GM18858 (cell line): Measurements from ENCODE around the gene CYP2S1.
"Not testable (repeated sequence)": the region's sequence is repeated elsewhere in the genome, so short reads cannot be mapped to it uniquely, and the experiment has no call there.

Experiments used
- ATAC-seq: cut with Tn5 transposase; IDR thresholded peaks from one replicate; pipeline ENCODE4 v1.9.1; 2021; ENCODE audit not compliant: unreplicated experiment

The CYP2S1 gene

DNA sequence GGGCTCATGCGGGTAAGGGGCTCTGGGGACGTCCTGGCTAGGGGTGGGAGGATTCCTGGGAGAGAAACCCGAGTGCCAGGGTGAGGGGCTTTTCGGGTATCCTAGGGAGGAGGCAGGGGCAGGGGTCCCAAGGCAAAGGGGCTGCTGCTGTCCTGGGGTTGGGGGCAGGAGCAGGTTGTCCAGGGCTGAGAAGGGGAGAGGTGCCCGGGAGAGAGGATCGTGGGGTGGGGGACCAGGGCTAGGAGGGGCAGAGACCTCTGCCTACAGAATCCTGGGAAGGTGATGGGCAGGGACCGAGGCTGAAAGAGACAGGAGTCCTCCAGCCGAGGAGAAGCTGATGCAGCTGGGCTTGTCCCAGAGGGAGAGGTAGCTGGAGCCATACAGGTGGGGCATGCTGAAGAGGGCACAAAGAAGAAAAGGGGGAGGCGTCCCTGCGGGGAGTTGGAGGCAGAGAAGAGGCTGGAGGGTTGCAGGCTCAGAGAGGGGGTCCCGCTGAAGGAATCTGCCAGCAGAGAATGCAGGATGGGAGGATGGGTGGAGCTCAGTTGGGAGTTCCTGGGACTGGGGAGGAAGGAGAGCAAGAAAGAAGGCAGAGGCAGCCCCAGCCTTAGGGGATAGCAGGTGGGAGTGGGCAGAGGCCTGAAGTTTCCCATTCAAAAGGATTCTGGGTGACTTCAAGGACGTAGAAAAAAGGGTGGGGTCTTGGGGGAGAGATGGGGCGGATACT lies 574 bp downstream of the CYP2S1 start:
- no peak for ATAC-seq

DNA sequence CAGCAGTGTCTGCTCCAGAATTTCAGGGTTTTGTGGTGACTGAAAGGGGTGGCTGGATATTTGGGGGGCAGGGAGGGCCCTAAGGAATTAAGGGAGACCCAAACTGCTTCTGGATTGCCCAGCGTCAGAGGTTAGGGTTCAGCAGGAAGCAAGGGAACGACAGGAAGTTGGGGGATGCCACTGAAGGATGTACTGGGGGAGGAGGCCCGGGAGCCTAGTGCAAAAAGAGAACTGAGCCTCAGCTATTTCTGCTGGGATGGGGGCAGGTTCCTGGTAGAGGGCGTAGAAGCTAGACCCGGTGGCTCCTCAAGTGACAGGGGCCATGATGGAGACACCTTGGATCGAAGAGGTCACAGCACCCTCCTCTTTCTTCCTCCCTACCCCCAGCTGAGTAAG lies 1.1 kb downstream of the CYP2S1 start:
- no peak for ATAC-seq

DNA sequence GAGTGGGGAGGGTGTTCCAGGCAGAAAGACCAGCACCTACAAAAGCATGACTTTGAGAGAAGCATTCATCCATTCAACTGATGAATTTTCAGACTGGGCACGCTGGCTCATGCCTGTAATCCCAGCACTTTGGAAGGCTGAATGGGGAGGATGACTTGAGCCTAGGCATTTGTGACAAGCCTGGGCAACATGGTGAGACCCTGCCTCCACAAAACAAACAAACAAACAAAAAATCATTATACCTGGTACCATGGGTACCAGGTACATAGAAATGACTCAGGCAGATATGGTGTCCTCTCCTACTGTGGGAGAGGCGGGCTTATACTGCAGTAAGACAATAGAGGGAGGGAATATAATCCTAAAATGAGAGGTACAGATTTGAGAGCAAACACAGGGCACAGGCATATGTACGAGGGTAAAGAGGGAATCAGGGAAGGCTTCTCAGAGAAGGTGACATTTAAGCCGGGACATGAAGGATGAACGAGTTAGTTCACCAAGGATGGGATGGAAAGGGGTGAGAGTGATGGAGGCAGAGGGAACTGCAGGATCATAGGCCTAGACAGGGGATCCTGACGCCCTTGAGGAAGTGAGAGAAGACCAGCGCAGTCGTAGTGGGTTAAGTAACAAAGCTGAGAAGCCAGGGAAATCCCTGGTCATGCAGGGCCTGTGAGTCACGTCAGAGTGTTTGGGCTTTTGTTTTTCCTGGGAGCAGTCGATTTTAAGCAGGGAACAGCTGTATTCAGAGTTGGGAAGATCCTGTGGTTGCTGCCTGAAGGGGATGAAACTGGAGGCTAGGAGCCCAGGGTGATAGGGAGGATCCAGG lies 2.9 kb downstream of the CYP2S1 start:
- ATAC-seq, result no peak

DNA sequence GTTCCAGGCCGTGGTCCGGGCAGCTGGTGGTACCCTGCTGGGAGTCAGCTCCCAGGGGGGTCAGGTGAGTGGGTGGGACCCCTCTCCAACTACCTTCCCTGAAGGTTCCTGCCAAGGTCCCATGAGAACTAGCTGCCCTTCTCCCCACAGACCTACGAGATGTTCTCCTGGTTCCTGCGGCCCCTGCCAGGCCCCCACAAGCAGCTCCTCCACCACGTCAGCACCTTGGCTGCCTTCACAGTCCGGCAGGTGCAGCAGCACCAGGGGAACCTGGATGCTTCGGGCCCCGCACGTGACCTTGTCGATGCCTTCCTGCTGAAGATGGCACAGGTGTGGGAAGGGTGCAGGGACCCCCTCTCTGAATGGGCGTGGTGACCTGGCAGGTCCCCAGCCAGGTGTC lies 5.5 kb downstream of the CYP2S1 start:
- no peak for ATAC-seq

DNA sequence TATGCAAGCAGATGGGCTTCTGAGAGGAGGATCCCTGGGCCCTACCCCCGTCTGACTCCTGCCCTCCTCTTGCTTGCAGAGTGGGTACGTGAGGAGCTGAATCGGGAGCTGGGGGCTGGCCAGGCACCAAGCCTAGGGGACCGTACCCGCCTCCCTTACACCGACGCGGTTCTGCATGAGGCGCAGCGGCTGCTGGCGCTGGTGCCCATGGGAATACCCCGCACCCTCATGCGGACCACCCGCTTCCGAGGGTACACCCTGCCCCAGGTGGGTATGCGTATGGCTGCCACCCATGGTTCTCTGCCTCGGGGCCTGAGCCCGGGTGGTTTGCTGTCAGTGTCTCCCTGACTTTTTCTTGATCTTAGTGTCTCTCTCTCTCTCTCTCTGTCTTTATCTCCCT lies 10.4 kb downstream of the CYP2S1 start:
- ATAC-seq, result no peak

DNA sequence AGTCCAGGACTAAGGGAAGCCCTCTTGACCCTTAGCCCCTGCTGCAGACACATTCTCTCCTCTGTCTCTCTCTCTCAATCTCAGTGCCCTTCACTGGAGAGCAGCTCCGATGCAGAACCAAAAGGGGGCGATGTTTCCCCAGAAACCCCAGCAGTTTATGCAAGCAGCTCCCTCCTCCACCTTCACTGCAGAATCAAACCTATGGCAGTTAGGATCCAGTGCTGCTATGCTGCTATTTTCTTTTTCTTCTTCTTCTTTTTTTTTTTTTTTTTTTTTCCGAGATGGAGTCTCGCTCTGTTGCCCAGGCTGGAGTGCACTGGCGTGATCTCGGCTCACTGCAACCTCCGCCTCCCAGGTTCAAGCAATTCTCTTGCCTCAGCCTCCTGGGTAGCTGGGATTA lies 11.3 kb downstream of the CYP2S1 start:
- not testable (repeated sequence) for ATAC-seq

DNA sequence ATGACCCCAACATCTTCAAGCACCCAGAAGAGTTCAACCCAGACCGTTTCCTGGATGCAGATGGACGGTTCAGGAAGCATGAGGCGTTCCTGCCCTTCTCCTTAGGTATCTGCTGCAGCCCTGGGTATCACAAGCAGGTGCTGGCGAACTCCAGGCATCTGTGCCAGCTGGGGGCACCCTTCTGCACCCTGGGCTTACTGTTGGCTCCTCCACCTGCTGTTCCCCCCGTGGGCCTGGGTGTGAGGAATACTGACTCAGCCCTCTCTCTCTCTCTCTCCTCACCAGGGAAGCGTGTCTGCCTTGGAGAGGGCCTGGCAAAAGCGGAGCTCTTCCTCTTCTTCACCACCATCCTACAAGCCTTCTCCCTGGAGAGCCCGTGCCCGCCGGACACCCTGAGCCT lies 13.0 kb downstream of the CYP2S1 start:
- ATAC-seq, result no peak

DNA sequence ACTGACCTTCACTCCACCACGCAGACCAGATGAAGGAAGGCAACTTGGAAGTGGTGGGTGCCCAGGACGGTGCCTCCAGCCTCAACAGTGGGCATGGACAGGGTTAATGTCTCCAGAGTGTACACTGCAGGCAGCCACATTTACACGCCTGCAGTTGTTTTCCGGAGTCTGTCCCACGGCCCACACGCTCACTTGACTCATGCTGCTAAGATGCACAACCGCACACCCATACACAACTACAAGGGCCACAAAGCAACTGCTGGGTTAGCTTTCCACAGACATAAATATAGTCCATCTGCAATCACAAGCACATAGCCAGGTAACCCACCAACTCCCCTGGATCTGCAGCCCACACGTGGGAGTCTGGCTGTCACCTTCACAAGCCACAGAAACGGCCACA lies 13.4 kb downstream of the CYP2S1 start:
- ATAC-seq, result no peak

DNA sequence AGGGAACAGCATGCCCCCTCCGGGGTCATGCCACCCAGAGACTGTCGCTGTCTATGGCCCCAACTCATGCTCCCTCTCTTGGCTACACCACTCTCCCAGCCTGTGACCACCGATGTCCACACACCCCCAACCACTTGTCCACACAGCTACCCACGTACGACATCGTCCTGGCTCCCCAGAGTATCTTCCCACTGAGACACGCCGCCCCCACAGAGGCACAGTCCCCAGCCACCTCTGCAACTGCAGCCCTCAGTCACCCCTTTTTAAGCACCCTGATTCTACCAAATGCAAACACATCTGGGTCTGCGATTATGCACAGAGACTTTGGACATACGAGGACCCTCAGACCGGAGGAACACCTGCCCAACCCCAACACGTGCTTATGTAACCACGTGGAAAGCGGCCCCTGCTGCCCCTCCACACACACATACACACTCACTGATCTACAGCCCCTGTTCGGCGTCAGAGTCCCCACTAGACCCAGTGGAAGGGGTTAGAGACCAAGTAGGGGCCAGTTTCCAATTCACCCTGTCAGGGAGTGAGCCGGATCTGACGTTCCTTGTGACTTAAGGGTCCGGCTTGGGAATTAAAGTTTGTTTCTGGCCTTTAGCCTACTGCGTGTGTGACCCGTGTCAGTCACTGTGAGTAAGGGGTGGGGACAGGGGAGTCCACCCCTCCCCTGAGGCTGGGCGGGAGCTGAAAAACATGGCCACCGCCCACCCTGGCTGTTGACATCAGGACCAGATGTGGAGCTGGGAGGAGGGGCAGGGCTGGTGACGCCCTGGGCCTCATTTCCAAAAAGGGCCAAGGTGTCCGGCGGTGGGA lies 14.1 kb downstream of the CYP2S1 start:
- ATAC-seq, result no peak

DNA sequence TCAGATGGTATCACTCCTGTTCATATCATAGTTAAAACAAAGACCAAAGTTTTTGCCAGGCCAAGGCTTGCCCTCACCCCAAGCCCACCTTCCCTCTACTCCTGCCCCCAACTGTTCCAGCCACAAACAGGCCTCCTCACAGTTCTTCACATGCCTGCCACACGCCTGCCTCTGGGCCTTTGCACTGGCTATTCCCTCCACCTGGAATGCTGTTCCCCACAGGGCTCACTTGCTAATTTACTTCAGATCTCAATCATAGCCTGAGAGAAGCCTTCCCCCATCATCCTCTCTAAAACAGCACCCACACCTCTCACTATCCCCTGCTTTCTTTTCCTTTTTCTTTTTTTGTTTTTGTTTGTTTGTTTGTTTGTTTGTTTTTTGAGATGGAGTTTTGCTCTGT lies 21.1 kb downstream of the CYP2S1 start:
- ATAC-seq, result no peak

DNA sequence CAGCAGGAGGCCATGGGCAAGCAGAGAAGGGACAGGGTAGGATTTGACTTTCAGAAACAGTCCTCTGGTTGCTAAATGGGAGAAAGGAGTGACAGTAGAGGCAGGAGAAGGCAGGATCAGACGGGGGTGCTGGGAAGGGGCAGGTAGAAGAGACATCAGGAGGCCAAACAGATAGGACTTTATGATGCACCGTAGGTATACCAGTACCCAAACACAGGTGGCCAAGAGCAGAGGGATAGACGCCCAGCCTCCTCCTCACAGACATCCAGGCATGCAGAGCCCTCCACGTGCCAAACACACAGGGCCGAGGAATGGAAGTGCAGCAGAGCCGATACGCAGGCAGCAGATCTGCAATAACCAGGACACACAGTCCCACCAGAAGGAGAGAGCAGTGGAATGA lies 24.7 kb downstream of the CYP2S1 start:
- no peak for ATAC-seq

DNA sequence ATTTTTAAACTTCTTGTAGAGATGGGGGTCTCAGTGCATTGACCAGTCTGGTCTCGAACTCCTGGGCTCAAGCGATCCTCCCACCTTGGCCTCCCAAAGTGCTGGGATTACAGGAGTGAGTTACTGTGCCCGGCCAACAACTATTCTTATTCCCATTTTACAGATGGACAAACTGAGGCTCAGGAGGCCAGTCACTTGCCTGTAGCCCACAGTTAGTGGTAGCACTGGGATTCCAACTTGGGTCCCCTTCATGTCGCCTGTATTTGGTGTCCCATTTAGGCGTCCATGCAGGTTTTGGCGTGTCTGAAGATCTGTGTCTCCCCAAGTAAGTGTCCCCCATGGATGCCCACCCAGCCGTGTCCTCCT lies 25.2 kb downstream of the CYP2S1 start:
- no peak for ATAC-seq

DNA sequence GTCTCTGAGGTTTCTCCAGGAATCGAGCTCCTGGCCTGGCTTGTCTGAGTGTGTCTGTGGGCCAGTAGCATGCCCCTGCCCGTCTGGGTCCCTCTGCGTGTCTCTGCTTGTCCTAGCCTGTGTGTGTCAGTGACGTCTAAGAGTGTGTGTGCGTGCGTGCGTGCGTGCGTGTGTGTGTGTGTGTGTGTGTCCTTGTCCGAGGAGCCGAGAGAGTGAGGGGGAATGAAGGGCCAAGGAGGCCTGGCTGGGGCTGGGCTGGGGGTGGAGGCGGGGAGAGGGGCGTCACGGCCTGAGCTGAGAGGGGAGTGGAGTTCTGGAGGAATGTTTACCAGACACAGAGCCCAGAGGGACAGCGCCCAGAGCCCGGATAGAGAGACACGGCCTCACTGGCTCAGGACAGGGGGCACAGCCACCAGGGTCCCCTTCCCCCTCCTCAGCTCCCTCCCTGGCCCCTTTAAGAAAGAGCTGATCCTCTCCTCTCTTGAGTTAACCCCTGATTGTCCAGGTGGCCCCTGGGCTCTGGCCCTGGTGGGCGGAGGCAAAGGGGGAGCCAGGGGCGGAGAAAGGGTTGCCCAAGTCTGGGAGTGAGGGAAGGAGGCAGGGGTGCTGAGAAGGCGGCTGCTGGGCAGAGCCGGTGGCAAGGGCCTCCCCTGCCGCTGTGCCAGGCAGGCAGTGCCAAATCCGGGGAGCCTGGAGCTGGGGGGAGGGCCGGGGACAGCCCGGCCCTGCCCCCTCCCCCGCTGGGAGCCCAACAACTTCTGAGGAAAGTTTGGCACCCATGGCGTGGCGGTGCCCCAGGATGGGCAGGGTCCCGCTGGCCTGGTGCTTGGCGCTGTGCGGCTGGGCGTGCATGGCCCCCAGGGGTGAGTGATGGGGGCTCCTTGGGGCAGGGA lies 25.8 kb downstream of the CYP2S1 start, which contains the start of gene AXL:
Gene AXL, plus strand, starts transcription at position 609 of the 893 bp plus-strand sequence. Its CDS starts 170 bp downstream, at position 779.
- ATAC-seq, result no peak

DNA sequence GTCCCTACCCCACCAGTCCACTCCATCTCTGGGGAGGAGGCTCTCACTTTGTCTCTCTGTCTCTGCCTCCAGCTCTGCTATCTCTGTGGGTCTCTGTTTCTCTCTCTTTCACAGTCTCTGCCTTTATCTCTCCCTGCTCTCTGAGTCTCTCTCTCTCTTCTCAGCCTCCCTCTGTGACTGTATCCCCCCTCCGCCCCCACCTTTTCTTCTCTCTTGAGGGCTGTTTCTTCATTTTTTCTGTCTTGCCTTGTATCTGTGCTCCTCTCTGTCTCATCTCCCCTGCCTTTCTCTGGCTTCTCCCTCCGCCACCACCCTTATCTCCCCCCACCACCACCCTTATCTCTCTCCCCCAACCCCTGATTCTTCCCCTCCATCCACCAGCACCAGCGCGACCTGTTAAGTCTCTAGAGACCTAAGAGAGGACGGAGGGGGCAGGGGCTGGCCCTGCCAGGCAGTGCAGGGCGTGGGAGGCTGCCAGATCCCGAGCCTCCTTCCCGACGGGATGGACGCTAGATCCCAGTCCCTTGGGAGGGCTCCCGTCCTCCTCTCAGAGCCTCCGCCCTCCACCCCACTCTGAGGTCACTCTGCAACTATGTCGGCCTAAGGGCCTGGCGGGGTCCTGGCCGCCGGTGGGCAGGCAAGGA lies 27.0 kb downstream of the CYP2S1 start:
- no peak for ATAC-seq

DNA sequence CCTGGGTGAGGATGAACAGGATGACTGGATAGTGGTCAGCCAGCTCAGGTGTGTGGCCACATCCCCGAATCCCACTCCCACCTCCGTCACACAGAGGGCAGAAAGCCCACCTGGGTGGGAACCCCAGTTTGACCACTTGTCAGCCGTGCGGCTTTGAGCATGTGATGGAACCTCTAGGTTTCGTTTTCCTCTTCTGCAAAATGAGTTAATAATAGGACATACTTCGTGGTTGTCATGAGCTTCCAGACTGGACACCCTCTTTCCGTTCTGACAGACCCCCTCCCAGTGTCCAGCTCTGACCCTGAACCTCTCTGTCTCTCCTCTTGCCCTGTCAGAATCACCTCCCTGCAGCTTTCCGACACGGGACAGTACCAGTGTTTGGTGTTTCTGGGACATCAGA lies 27.8 kb downstream of the CYP2S1 start:
- ATAC-seq, result no peak

DNA sequence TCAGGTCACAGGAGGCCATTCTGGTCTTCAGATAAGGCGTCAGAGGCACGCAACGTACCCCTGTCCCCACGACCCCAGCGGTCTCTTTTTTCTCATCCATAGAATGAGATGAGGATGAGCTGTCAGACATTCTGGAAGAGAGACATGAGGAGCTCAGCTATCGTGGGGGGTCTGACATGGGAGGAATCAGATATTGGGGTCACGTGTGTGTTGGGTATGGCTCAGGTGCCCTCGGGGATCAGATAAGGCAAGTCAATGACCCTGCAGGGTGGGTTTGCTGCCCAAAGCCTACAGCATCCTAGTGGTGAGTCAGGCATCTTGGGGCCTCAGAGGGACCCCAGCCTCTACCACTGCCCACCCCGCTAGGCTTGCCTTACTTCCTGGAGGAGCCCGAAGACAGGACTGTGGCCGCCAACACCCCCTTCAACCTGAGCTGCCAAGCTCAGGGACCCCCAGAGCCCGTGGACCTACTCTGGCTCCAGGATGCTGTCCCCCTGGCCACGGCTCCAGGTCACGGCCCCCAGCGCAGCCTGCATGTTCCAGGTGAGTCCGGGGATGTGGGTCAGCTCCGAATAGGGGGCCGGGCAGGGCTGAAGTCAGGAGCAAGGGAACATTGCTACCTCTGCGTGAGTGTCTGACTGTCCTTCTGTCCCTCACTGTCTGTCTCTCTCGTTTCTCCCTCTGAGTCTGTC lies 28.6 kb downstream of the CYP2S1 start:
- ATAC-seq, result no peak

DNA sequence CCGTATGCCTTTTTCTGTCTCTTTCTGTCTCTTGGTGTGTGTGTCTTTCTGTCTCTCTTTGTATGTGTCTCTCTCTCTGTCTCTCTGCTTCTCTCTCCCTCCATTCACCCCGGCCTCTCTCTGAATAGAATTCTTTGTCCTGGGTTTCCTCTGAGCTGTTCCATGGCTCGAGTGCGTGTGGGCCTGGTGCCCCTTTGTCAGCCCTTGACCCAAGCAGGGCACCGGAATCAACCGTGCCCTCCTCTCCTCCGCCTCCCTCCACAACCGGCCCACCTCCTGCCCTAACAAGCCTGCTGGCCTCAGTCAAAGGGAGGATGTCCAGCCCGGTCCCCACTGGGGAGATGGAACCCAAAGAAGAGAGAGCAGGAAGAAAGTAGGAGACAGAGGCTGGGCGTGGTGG lies 29.2 kb downstream of the CYP2S1 start:
- no peak for ATAC-seq

DNA sequence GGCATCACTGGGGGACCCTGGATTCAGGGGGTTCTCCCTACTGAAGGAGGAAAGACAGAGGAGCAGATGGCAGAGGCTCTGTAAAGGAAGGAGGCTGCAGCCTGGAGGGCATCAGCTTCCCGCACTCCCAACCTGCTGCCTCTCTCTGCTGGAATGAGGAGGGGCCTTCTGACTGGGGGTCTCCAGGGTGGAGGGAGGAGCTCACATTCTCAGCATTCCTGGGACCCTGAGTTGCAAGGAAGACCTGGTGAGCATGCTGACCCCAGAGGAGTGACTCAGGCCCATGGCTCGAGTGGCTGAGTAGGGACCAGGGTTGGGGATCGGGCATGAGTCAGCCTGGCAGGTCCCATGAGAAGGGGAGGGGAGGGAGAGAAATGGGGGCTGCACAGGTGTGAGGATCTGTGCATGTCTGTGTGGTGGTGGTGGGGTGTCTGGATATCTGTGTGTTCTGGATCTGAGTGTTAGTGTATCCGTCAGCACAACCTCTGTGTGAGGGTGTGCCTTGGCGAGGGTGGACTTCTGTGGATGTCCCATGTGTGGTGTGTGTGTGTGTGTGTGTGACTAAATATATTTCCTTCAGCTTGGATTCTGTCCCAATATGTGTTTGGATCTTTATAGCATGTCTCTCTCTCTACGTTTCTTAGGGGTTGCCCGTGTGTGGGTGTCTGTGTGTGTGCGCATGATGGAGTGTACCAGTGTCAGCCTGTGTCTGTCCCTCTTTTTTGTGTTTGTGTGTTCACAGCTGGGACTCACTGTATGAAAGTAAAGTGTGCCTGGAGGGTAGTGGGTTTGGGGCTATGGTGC lies 30.6 kb downstream of the CYP2S1 start:
- ATAC-seq, result no peak

DNA sequence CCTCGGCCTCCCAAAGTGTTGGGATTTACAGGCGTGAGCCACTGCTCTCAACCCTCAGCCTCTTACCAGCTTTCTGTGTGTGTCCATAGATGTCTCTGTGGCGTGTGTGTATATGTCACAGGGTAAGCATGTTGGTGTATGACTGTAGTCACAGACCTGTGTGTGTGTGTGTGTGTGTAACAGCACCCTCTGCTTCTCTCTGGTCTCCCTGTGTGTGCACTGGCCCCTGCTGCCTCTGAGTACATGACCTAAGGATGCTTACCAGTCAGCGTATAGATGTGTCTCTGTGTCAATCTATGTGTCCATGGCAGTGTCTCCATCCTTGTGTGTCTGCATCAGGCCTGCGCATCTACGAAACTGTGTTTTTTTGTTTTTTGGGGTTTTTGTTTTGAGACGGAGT lies 31.6 kb downstream of the CYP2S1 start:
- no peak for ATAC-seq
